ENCODE results near the gene ATXN1.

ATXN1 gene

GRCh38 chr6:16345449-16346330 lies 415.6 kb downstream of the ATXN1 start:
- DNase-seq = no peak

- no peak for DNase-seq
Measured at GRCh38 chr6:16344756-16345155, 416.5 kb downstream of the ATXN1 start.

GRCh38 chr6:16343593-16343992 lies 417.7 kb downstream of the ATXN1 start:
- no peak for DNase-seq

GRCh38 chr6:16339265-16339587 lies 422.0 kb downstream of the ATXN1 start:
- no peak for DNase-seq

GRCh38 chr6:16338577-16339264 lies 422.5 kb downstream of the ATXN1 start:
- no peak for DNase-seq

GRCh38 chr6:16337295-16337975 lies 423.8 kb downstream of the ATXN1 start:
- DNase-seq = no peak

- no peak for DNase-seq
Measured at GRCh38 chr6:16336911-16337294, 424.4 kb downstream of the ATXN1 start.

- DNase-seq = no peak
Measured at GRCh38 chr6:16336056-16336818, 425.0 kb downstream of the ATXN1 start.

- no peak for DNase-seq
Measured at GRCh38 chr6:16335176-16335575, 426.1 kb downstream of the ATXN1 start.

- no peak for DNase-seq
Measured at GRCh38 chr6:16334671-16335070, 426.6 kb downstream of the ATXN1 start.

GRCh38 chr6:16333580-16333979 lies 427.7 kb downstream of the ATXN1 start:
- no peak for DNase-seq

- DNase-seq = peak; percentile 51 to 53
Measured at GRCh38 chr6:16332175-16332542, 429.1 kb downstream of the ATXN1 start.

GRCh38 chr6:16331384-16332174 lies 429.7 kb downstream of the ATXN1 start:
- DNase-seq = peak; percentile 41 to 52

GRCh38 chr6:16329233-16329632 lies 432.0 kb downstream of the ATXN1 start:
- no peak for DNase-seq

GRCh38 chr6:16327777-16328325 lies 433.4 kb downstream of the ATXN1 start:
- DNase-seq = no peak

- no peak for DNase-seq
Measured at GRCh38 chr6:16326971-16327776, 434.1 kb downstream of the ATXN1 start.

GRCh38 chr6:16326531-16326930 lies 434.7 kb downstream of the ATXN1 start:
- DNase-seq = no peak

GRCh38 chr6:16324606-16325225 lies 436.5 kb downstream of the ATXN1 start:
- no peak for DNase-seq

- DNase-seq = no peak
Measured at GRCh38 chr6:16324184-16324583, 437.1 kb downstream of the ATXN1 start.

- DNase-seq = peak; percentile 73 to 86
Measured at GRCh38 chr6:16322666-16323312, 438.5 kb downstream of the ATXN1 start.

All from SHP77 (cell line).